H1 (cell line): ENCODE measurements around the gene NLRP11. TPM values are rescaled to one million over a fixed set of nuclear protein-coding genes. Genes with fewer than 3 reads are reported as not detected.

ENCODE experiments used
- BCL11A ChIP-seq, 2 experiments: IDR thresholded peaks; one replicate each; pipeline ENCODE4 v1.6.1; 2011; ENCODE audit warnings: low read depth in 2 of 2, low read length in 2 of 2, mild to moderate bottlenecking in 2 of 2
- CHD7 ChIP-seq: fragments of 300-600 bp; sonication (generic); IDR thresholded peaks from 2 replicates; pipeline ENCODE4 v1.7.1; 2012; ENCODE audit warnings: low read length, moderate library complexity, mild to moderate bottlenecking, inconsistent platforms; ENCODE audit not compliant: insufficient replicate concordance
- HDAC6 ChIP-seq: IDR thresholded peaks from one replicate; pipeline ENCODE4 v1.7.1; 2012; ENCODE audit warnings: low read depth, mild to moderate bottlenecking, inconsistent platforms, low read length, moderate library complexity
- JUND ChIP-seq: IDR thresholded peaks from 2 replicates; pipeline ENCODE4 v1.6.1; 2011; ENCODE audit warnings: mild to moderate bottlenecking, improper control_type of control experiment, low read length
- KDM1A ChIP-seq: fragments of 200-600, 300-600 bp; sonication (generic); IDR thresholded peaks from 2 replicates; pipeline ENCODE4 v1.7.1; 2016; ENCODE audit warnings: mild to moderate bottlenecking, low read length, borderline replicate concordance
- TEAD4 ChIP-seq: IDR thresholded peaks from 2 replicates; pipeline ENCODE4 v1.6.1; 2012; ENCODE audit warnings: low read depth, low read length, inconsistent platforms, mixed read lengths
- YY1 ChIP-seq: IDR thresholded peaks from 2 replicates; pipeline ENCODE4 v1.6.1; 2011; ENCODE audit warnings: low read depth, mild to moderate bottlenecking, low read length
- polyA plus RNA-seq, 7 experiments: library from polyadenylated mRNA; depleted of rRNA in 3 of 7; stranded (reverse) in 5 of 7; unstranded in 2 of 7; fragments of >200 nt in 5 of 7; fragments of 200-250 nt in 2 of 7; gene quantifications; 1 replicate in 5 of 7; 2 replicates in 1 of 7; 4 replicates in 1 of 7; pipeline versions ENCODE4 v1.2.1 to v1.2.3, GENCODE V29; 2011 to 2013; ENCODE audit warnings: missing spikeins in 2 of 7, mixed read lengths in 2 of 7
- total RNA-seq: library from RNA; stranded (reverse); fragmentation: NEBNext Ultra II Directional; extraction: Animal tissue kit (Norgen Biotek cat#: 25700); gene quantifications from 2 replicates; pipeline ENCODE4 v1.2.1, GENCODE V29; 2021
- TF ChIP-seq, protein P1 (sequence below), 3 experiments: IDR thresholded peaks; 1 replicate in 2 of 3; 2 replicates in 1 of 3; pipeline versions ENCODE4 v1.5.1 to v1.6.1; 2011; ENCODE audit warnings: low read length in 3 of 3, mild to moderate bottlenecking in 3 of 3, inconsistent platforms in 2 of 3, low read depth in 1 of 3, moderate library complexity in 1 of 3; ENCODE audit not compliant: insufficient read depth in 1 of 3; ENCODE audit errors: control extremely low read depth in 1 of 3

NLRP11 gene
- total and polyA plus RNA-seq, 2 of the 8 experiments (the other 6 are each of a cell fraction or from before 2014, with no cell fraction given), result not detected

GRCh38 chr19:55838251-55838650 is 6.5 kb upstream of the NLRP11 start (continued):
- TF ChIP-seq CHD7 (no peak), KDM1A (no peak), TEAD4 (no peak), HDAC6 (no peak), BCL11A (IDR thresholded peaks at IDR 0.05; ENCODE audit: low read depth in 2 of 2, low read length in 2 of 2) (no peak), JUND (no peak), YY1 (no peak)
- TF ChIP-seq, protein P1, sequence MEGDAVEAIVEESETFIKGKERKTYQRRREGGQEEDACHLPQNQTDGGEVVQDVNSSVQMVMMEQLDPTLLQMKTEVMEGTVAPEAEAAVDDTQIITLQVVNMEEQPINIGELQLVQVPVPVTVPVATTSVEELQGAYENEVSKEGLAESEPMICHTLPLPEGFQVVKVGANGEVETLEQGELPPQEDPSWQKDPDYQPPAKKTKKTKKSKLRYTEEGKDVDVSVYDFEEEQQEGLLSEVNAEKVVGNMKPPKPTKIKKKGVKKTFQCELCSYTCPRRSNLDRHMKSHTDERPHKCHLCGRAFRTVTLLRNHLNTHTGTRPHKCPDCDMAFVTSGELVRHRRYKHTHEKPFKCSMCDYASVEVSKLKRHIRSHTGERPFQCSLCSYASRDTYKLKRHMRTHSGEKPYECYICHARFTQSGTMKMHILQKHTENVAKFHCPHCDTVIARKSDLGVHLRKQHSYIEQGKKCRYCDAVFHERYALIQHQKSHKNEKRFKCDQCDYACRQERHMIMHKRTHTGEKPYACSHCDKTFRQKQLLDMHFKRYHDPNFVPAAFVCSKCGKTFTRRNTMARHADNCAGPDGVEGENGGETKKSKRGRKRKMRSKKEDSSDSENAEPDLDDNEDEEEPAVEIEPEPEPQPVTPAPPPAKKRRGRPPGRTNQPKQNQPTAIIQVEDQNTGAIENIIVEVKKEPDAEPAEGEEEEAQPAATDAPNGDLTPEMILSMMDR (IDR thresholded peaks at IDR 0.05; ENCODE audit: control extremely low read depth in 1 of 3, insufficient read depth in 1 of 3, low read depth in 1 of 3, low read length in 3 of 3), result no peak
